HepG2 (cell line): Measurements from ENCODE around the gene TSEN34. TPM values are rescaled to one million over a fixed set of nuclear protein-coding genes. Genes with fewer than 3 reads are reported as not detected.

Experiments
- FOXO1 ChIP-seq: sonication (generic); formaldehyde crosslinking; IDR thresholded peaks from 2 replicates; pipeline ENCODE4 v1.4.0; 2020; ENCODE audit warnings: missing genetic modification reagents
- KDM5B ChIP-seq: sonication (generic); formaldehyde crosslinking; IDR thresholded peaks from 2 replicates; pipeline ENCODE4 v1.4.0; 2020; ENCODE audit warnings: missing genetic modification reagents, mild to moderate bottlenecking, borderline replicate concordance
- KDM6A ChIP-seq: IDR thresholded peaks from 2 replicates; pipeline ENCODE4 v1.6.1; 2016; ENCODE audit warnings: low read depth
- MEF2D ChIP-seq: sonication (generic); formaldehyde crosslinking; IDR thresholded peaks from 2 replicates; pipeline ENCODE4 v1.5.1; 2020; ENCODE audit warnings: mild to moderate bottlenecking, missing genetic modification reagents
- NONO ChIP-seq, 2 experiments: fragments of 450-650 bp in 1 of 2; sonication (generic) in 1 of 2; formaldehyde crosslinking in 1 of 2; IDR thresholded peaks in 1 of 2; conservative IDR thresholded peaks in 1 of 2; 2 replicates each; pipeline versions ENCODE4 v1.6.1 to v1.8.0; 2017 to 2022; ENCODE audit warnings: mild to moderate bottlenecking in 1 of 2, missing genetic modification reagents in 1 of 2, moderate library complexity in 1 of 2
- RFX3 ChIP-seq: IDR thresholded peaks from 2 replicates; pipeline ENCODE4 v1.6.1; 2016; ENCODE audit warnings: missing biosample characterization, missing genetic modification reagents
- RXRA ChIP-seq: sonication (generic); formaldehyde crosslinking; IDR thresholded peaks from 2 replicates; pipeline ENCODE4 v1.5.1; 2020; ENCODE audit warnings: missing genetic modification reagents
- ZBTB7B ChIP-seq: sonication (generic); formaldehyde crosslinking; IDR thresholded peaks from 2 replicates; pipeline ENCODE4 v1.4.0; 2020; ENCODE audit warnings: missing genetic modification reagents
- ZNF224 ChIP-seq: sonication (generic); formaldehyde crosslinking; IDR thresholded peaks from 2 replicates; pipeline ENCODE4 v1.5.0; 2020; ENCODE audit warnings: mild to moderate bottlenecking, missing genetic modification reagents
- ZNF644 ChIP-seq: IDR thresholded peaks from 2 replicates; pipeline ENCODE4 v1.6.1; 2016; ENCODE audit warnings: low read depth
- ZNF788 ChIP-seq: sonication (generic); formaldehyde crosslinking; IDR thresholded peaks from 2 replicates; pipeline ENCODE4 v1.5.0; 2020; ENCODE audit warnings: mild to moderate bottlenecking, missing genetic modification reagents, borderline replicate concordance
- polyA plus RNA-seq, 8 experiments: library from polyadenylated mRNA; depleted of rRNA in 3 of 8; stranded (reverse) in 7 of 8; unstranded in 1 of 8; fragments of >200 nt; fragmentation: Illumina TruSeq in 4 of 8; extraction: Trizol in 4 of 8; gene quantifications; 2 replicates each; pipeline versions ENCODE4 v1.2.1 to v1.2.3, GENCODE V29; 2011 to 2016; ENCODE audit warnings: low read depth in 4 of 8, missing spikeins in 1 of 8, mixed read lengths in 1 of 8; ENCODE audit not compliant: insufficient read depth in 1 of 8
- total RNA-seq, 5 experiments: library from RNA; depleted of rRNA; stranded (reverse); fragments of >200 nt; fragmentation: Illumina TruSeq; extraction: Trizol; gene quantifications; 2 replicates each; pipeline ENCODE4 v1.2.3, GENCODE V29; 2016; ENCODE audit warnings: low read depth in 1 of 5
- TF ChIP-seq, protein P1 (sequence below): sonication (generic); formaldehyde crosslinking; IDR thresholded peaks from 2 replicates; pipeline ENCODE4 v1.5.1; 2020; ENCODE audit warnings: missing genetic modification reagents, mild to moderate bottlenecking, borderline replicate concordance
- TF ChIP-seq, protein P2 (sequence below): IDR thresholded peaks from 2 replicates; pipeline ENCODE4 v1.4.0; 2020; ENCODE audit warnings: mild to moderate bottlenecking, missing genetic modification reagents
- TF ChIP-seq, protein P3 (sequence below): sonication (generic); formaldehyde crosslinking; IDR thresholded peaks from 2 replicates; pipeline ENCODE4 v1.4.0; 2020; ENCODE audit warnings: missing genetic modification reagents, borderline replicate concordance
- TF ChIP-seq, protein P4 (sequence below): IDR thresholded peaks from 2 replicates; pipeline ENCODE4 v1.6.1; 2018; ENCODE audit warnings: missing genetic modification reagents, mild to moderate bottlenecking, missing compliant biosample characterization
- TF ChIP-seq, protein P5 (sequence below): sonication (generic); formaldehyde crosslinking; IDR thresholded peaks from 2 replicates; pipeline ENCODE4 v1.4.0; 2020; ENCODE audit warnings: low read depth, mild to moderate bottlenecking, missing genetic modification reagents

The TSEN34 gene
- total and polyA plus RNA-seq, 2 of the 13 experiments (the other 11 are each of a cell fraction or from before 2014, with no cell fraction given): 55.1 to 65.4 TPM

DNA sequence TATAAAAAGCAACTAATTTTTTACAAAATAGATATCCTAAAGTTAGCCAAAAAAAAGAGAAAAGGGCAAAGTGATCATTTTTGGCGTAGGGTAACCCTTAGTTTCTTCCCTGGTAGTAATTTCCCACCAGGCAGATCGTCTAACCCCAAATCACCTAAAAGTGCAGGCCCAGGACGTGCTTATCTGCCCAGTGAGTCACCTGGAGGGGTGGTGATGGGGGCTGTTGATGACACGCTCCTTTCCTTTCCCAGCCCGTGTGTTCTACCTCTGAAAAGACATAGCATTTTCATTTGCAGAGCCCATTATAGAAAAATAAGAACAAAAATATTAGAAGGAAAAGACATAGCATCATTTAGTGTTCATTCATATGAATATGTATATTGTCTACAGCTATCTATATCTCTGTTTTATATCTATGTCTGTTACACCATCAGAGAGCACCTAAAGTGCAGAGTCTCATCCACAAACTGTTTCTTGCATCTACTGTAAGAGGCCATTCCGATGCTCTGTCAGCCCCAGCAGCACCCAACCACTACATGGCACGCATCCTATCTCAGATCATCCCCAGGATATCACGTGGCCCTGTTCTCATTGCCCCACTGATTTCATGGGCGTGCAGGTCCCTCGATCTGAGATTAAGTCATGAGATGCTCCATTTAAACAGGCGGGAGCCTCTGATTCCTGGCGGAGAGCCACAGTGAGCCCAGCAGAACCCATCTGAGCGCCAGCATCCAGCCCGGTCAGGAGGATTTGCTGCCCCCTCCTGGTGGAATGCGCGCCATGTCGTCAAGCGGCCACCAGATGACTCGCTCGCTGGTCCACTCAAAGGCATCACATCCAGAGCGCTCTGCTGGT is 40.2 kb downstream of the TSEN34 start (continued):
- peak; percentile 78 for TF ChIP-seq KDM5B (CRISPR knock-in tag)
- TF ChIP-seq RXRA (CRISPR knock-in tag): 0 out of 2 replicates have a peak, but pooled peaks have one; percentile 27
- TF ChIP-seq, protein P1, sequence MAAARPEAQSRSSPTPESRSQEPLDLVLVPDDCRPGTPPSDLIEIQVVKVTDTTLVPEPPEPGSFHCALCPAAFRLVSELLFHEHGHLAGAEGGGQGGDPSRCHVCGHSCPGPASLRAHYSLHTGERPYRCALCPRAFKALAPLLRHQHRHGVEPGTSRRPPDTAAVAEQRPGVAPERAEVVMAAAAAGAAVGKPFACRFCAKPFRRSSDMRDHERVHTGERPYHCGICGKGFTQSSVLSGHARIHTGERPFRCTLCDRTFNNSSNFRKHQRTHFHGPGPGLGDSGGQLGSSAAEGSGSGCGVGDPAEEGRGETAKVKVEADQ (CRISPR knock-in tag): peak; percentile 7; the same call in 1 of the 2 replicates
- TF ChIP-seq NONO (IDR thresholded peaks at IDR 0.05): no peak
- peak; percentile 60; the same call in 1 of the 2 replicates for TF ChIP-seq NONO (CRISPR knock-in tag; conservative IDR thresholded peaks at IDR 0.05)
- no peak for TF ChIP-seq KDM6A (CRISPR knock-in tag)
- TF ChIP-seq, protein P2, sequence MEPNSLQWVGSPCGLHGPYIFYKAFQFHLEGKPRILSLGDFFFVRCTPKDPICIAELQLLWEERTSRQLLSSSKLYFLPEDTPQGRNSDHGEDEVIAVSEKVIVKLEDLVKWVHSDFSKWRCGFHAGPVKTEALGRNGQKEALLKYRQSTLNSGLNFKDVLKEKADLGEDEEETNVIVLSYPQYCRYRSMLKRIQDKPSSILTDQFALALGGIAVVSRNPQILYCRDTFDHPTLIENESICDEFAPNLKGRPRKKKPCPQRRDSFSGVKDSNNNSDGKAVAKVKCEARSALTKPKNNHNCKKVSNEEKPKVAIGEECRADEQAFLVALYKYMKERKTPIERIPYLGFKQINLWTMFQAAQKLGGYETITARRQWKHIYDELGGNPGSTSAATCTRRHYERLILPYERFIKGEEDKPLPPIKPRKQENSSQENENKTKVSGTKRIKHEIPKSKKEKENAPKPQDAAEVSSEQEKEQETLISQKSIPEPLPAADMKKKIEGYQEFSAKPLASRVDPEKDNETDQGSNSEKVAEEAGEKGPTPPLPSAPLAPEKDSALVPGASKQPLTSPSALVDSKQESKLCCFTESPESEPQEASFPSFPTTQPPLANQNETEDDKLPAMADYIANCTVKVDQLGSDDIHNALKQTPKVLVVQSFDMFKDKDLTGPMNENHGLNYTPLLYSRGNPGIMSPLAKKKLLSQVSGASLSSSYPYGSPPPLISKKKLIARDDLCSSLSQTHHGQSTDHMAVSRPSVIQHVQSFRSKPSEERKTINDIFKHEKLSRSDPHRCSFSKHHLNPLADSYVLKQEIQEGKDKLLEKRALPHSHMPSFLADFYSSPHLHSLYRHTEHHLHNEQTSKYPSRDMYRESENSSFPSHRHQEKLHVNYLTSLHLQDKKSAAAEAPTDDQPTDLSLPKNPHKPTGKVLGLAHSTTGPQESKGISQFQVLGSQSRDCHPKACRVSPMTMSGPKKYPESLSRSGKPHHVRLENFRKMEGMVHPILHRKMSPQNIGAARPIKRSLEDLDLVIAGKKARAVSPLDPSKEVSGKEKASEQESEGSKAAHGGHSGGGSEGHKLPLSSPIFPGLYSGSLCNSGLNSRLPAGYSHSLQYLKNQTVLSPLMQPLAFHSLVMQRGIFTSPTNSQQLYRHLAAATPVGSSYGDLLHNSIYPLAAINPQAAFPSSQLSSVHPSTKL (CRISPR knock-in tag): peak; percentile 35; the same call in 1 of the 2 replicates
- TF ChIP-seq, protein P3, sequence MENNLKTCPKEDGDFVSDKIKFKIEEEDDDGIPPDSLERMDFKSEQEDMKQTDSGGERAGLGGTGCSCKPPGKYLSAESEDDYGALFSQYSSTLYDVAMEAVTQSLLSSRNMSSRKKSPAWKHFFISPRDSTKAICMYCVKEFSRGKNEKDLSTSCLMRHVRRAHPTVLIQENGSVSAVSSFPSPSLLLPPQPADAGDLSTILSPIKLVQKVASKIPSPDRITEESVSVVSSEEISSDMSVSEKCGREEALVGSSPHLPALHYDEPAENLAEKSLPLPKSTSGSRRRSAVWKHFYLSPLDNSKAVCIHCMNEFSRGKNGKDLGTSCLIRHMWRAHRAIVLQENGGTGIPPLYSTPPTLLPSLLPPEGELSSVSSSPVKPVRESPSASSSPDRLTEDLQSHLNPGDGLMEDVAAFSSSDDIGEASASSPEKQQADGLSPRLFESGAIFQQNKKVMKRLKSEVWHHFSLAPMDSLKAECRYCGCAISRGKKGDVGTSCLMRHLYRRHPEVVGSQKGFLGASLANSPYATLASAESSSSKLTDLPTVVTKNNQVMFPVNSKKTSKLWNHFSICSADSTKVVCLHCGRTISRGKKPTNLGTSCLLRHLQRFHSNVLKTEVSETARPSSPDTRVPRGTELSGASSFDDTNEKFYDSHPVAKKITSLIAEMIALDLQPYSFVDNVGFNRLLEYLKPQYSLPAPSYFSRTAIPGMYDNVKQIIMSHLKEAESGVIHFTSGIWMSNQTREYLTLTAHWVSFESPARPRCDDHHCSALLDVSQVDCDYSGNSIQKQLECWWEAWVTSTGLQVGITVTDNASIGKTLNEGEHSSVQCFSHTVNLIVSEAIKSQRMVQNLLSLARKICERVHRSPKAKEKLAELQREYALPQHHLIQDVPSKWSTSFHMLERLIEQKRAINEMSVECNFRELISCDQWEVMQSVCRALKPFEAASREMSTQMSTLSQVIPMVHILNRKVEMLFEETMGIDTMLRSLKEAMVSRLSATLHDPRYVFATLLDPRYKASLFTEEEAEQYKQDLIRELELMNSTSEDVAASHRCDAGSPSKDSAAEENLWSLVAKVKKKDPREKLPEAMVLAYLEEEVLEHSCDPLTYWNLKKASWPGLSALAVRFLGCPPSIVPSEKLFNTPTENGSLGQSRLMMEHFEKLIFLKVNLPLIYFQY (CRISPR knock-in tag): peak; percentile 82
- no peak for TF ChIP-seq RFX3
- TF ChIP-seq ZBTB7B (CRISPR knock-in tag): 0 out of 2 replicates have a peak, but pooled peaks have one; percentile 36
- TF ChIP-seq, protein P4, sequence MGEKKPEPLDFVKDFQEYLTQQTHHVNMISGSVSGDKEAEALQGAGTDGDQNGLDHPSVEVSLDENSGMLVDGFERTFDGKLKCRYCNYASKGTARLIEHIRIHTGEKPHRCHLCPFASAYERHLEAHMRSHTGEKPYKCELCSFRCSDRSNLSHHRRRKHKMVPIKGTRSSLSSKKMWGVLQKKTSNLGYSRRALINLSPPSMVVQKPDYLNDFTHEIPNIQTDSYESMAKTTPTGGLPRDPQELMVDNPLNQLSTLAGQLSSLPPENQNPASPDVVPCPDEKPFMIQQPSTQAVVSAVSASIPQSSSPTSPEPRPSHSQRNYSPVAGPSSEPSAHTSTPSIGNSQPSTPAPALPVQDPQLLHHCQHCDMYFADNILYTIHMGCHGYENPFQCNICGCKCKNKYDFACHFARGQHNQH: peak; percentile 63; the same call in 1 of the 2 replicates
- TF ChIP-seq ZNF644: 0 out of 2 replicates have a peak, but pooled peaks have one; percentile 18
- peak; percentile 60; the same call in 1 of the 2 replicates for TF ChIP-seq ZNF788 (CRISPR knock-in tag)
- TF ChIP-seq, protein P5, sequence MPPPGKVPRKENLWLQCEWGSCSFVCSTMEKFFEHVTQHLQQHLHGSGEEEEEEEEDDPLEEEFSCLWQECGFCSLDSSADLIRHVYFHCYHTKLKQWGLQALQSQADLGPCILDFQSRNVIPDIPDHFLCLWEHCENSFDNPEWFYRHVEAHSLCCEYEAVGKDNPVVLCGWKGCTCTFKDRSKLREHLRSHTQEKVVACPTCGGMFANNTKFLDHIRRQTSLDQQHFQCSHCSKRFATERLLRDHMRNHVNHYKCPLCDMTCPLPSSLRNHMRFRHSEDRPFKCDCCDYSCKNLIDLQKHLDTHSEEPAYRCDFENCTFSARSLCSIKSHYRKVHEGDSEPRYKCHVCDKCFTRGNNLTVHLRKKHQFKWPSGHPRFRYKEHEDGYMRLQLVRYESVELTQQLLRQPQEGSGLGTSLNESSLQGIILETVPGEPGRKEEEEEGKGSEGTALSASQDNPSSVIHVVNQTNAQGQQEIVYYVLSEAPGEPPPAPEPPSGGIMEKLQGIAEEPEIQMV (CRISPR knock-in tag): peak; percentile 61; the same call in 1 of the 2 replicates
- TF ChIP-seq MEF2D: peak; percentile 46; the same call in 1 of the 2 replicates
- TF ChIP-seq FOXO1 (CRISPR knock-in tag): peak; percentile 59; the same call in 1 of the 2 replicates
- 0 out of 2 replicates have a peak, but pooled peaks have one; percentile 77 for TF ChIP-seq ZNF224 (CRISPR knock-in tag)
